ENCODE measurements around the gene BST2. TPM values are rescaled to one million over a fixed set of nuclear protein-coding genes. Genes with fewer than 3 reads are reported as not detected.

BST2 gene
- total RNA-seq, 2 experiments from 2014 or later: 89.7 to 98.4 TPM

GRCh38 chr19:17448131-17448967, 42.9 kb upstream of the BST2 start, which contains the start of gene TMEM221:
TMEM221 (minus strand) TSS chr19:17448668; CDS start chr19:17448462, 206 bp downstream.
- ChIA-PET POLR2A (interaction anchor here (0.9 to 1.1 kb wide), 2 partner anchors 56 to 156 kb away, joined by 3 read pairs; no protein-coding TSS in a partner anchor), CTCF (interaction anchor here (0.7 to 1.9 kb wide), 10 partner anchors 7 to 56 kb away, joined by 3 to 6 read pairs (median 4); partner anchors contain the start of gene SLC27A1)
- Mint-ChIP-seq H3K9me3 (peaks cover 3% of the 10 kb centered on the region), H3K27ac (no peak within 1 kb of the TSS), H3K4me1 (ENCODE audit: low read depth) (peaks cover 16% of the 10 kb centered on the region), H3K27me3 (peaks cover 17% of the 10 kb centered on the region), H3K4me3 (peak within 1 kb of the TSS; percentile 25), H3K36me3 (ENCODE audit: low read depth) (no peaks in the 10 kb centered on the region)
- ATAC-seq: peak; percentile 68
- intact Hi-C loops (cut with micrococcal nuclease): no loop called here
- peak; percentile 83 for DNase-seq
- TF ChIP-seq CTCF (IDR thresholded peaks at IDR 0.05): peak; percentile 74

- Mint-ChIP-seq H3K27ac (no peak overlapping the region), H3K36me3 (ENCODE audit: low read depth) (no peaks in the 10 kb centered on the region), H3K27me3 (peaks cover 16% of the 10 kb centered on the region), H3K9me3 (peaks cover 2% of the 10 kb centered on the region), H3K4me1 (ENCODE audit: low read depth) (peaks cover 15% of the 10 kb centered on the region), H3K4me3 (peak overlapping the region; percentile 8)
- ChIA-PET CTCF (interaction anchor here (0.7 to 1.7 kb wide), 8 partner anchors 9 to 56 kb away, joined by 3 to 6 read pairs (median 3); partner anchors contain the start of gene SLC27A1), POLR2A (interaction anchor here (1.1 kb wide), 1 partner anchor 56 kb away, joined by 3 read pairs; no protein-coding TSS in a partner anchor)
- ATAC-seq (no peak), DNase-seq (no peak)
- TF ChIP-seq CTCF (IDR thresholded peaks at IDR 0.05): no peak
- intact Hi-C loops (cut with micrococcal nuclease): no loop called here
These were observed 42.3 kb upstream of the BST2 start for GRCh38 chr19:17447704-17448130.

GRCh38 chr19:17445526-17446165, 40.2 kb upstream of the BST2 start:
- ATAC-seq: no peak
- H3K4me3 Mint-ChIP-seq: no peak overlapping the region
- H3K27me3 Mint-ChIP-seq: peaks cover 11% of the 10 kb centered on the region

GRCh38 chr19:17441241-17442021, 36.0 kb upstream of the BST2 start:
- no peaks in the 10 kb centered on the region for H3K4me1 Mint-ChIP-seq (ENCODE audit: low read depth)
- TF ChIP-seq CTCF (IDR thresholded peaks at IDR 0.05): peak; percentile 71
- H3K27ac Mint-ChIP-seq: no peak overlapping the region
- peak; percentile 93 for ATAC-seq
- no peaks in the 10 kb centered on the region for H3K36me3 Mint-ChIP-seq (ENCODE audit: low read depth)
- H3K4me3 Mint-ChIP-seq: no peak overlapping the region
- intact Hi-C loops (cut with micrococcal nuclease): no loop called here
- CTCF ChIA-PET: interaction anchor here (0.7 to 2.7 kb wide), 26 partner anchors 8 to 414 kb away, joined by 3 to 24 read pairs (median 4); partner anchors contain the start of genes CCDC194 and MVB12A
- H3K27me3 Mint-ChIP-seq: no peaks in the 10 kb centered on the region
- peak; percentile 57 for DNase-seq
- POLR2A ChIA-PET: no interaction called here
- peaks cover 3% of the 10 kb centered on the region for H3K9me3 Mint-ChIP-seq

More at GRCh38 chr19:17445526-17446165, 40.2 kb upstream of the BST2 start:
- peaks cover 9% of the 10 kb centered on the region for H3K4me1 Mint-ChIP-seq (ENCODE audit: low read depth)
- H3K27ac Mint-ChIP-seq: no peak overlapping the region
- H3K9me3 Mint-ChIP-seq: peaks cover 5% of the 10 kb centered on the region
- no peaks in the 10 kb centered on the region for H3K36me3 Mint-ChIP-seq (ENCODE audit: low read depth)
- intact Hi-C loops (cut with micrococcal nuclease): no loop called here
- ChIA-PET CTCF (interaction anchor here (0.7 to 1.5 kb wide), 3 partner anchors 9 to 83 kb away, joined by 3 to 4 read pairs (median 3); no protein-coding TSS in a partner anchor), POLR2A (interaction anchor here (1.7 kb wide), 1 partner anchor 40 kb away, joined by 5 read pairs; the partner anchor contains the start of gene BST2)
- no peak for DNase-seq
- no peak for TF ChIP-seq CTCF (IDR thresholded peaks at IDR 0.05)
